Panc1 (cell line): Measurements from ENCODE around the gene ARL1. TPM values are rescaled to one million over a fixed set of nuclear protein-coding genes. Genes with fewer than 3 reads are reported as not detected.

ENCODE experiments used
- ATAC-seq: fragments of 200-7000 bp; cut with Tn5 transposase; 2 replicates; pipeline ENCODE4 v1.9.1; 2020; ENCODE audit warnings: mild to moderate bottlenecking, moderate library complexity
- Bru-seq: library from RNA; stranded (reverse); fragments of 400-500 nt; gene quantifications from one replicate; lab custom pipeline; 2021; lab: Mats Ljungman, UMichigan
- BruChase-seq, 2 experiments: library from RNA; stranded (reverse); fragments of 400-500 nt; gene quantifications; one replicate each; lab custom pipeline; 2021; lab: Mats Ljungman, UMichigan
- BruUV-seq: library from RNA; stranded (reverse); fragments of 400-500 nt; replicated peaks from 2 replicates; lab custom pipeline; 2021; lab: Mats Ljungman, UMichigan
- CTCF ChIA-PET: fragments of 300-600 bp; sonication (Branson Sonifier 250); formaldehyde crosslinking; loops from one replicate; lab custom pipeline; 2022; ENCODE audit warnings: antibody characterized with exemption; lab: Charles Lee
- POLR2A ChIA-PET: fragments of 300-600 bp; sonication (Branson Sonifier 250); formaldehyde crosslinking; loops from one replicate; lab custom pipeline; 2022; ENCODE audit warnings: antibody characterized with exemption; lab: Charles Lee
- DNase-seq: peaks from one replicate; pipeline ENCODE4 v3.0.0-alpha.2; 2010; ENCODE audit warnings: low read depth, low spot score
- H3K27ac ChIP-seq: 2 replicates; pipeline ENCODE4 v1.5.1; 2011; ENCODE audit warnings: mild to moderate bottlenecking, low read length, inconsistent platforms
- H3K27me3 ChIP-seq: fragments of 200-500 bp; sonication (Bioruptor generic); 2 replicates; pipeline ENCODE4 v1.6.0; 2014; ENCODE audit warnings: low read length, inconsistent platforms; ENCODE audit not compliant: control insufficient read depth, insufficient read depth
- H3K36me3 ChIP-seq: fragments of 200-500 bp; sonication (Bioruptor generic); 2 replicates; pipeline ENCODE4 v1.5.1; 2014; ENCODE audit warnings: inconsistent platforms, mild to moderate bottlenecking, low read length, moderate library complexity; ENCODE audit not compliant: control insufficient read depth, insufficient read depth
- H3K4me1 ChIP-seq: 2 replicates; pipeline ENCODE4 v1.5.1; 2011; ENCODE audit warnings: inconsistent platforms, mild to moderate bottlenecking, low read length, moderate library complexity; ENCODE audit not compliant: control insufficient read depth, insufficient read depth
- H3K4me3 ChIP-seq, 2 experiments: 2 replicates each; pipeline ENCODE4 v1.5.1; 2011 to 2012; ENCODE audit warnings: low read depth in 2 of 2, low read length in 2 of 2, mild to moderate bottlenecking in 2 of 2, inconsistent platforms in 1 of 2, moderate library complexity in 1 of 2
- H3K9me3 ChIP-seq: fragments of 200-500 bp; sonication (Bioruptor generic); 2 replicates; pipeline ENCODE4 v1.5.1; 2014; ENCODE audit warnings: low read depth, mild to moderate bottlenecking, inconsistent platforms, low read length, moderate library complexity; ENCODE audit not compliant: control insufficient read depth, insufficient read depth
- POLR2AphosphoS5 ChIP-seq: IDR thresholded peaks from 2 replicates; pipeline ENCODE4 v1.6.1; 2012; ENCODE audit warnings: mild to moderate bottlenecking, low read depth, low read length, moderate library complexity
- REST ChIP-seq, 2 experiments: IDR thresholded peaks; 2 replicates each; pipeline ENCODE4 v1.6.1; 2011 to 2012; ENCODE audit warnings: low read depth in 2 of 2, control low read depth in 1 of 2, low read length in 1 of 2, mild to moderate bottlenecking in 1 of 2, moderate library complexity in 1 of 2; ENCODE audit not compliant: insufficient read depth in 1 of 2
- SIN3A ChIP-seq: IDR thresholded peaks from 2 replicates; pipeline ENCODE4 v1.6.1; 2012; ENCODE audit warnings: low read depth, mild to moderate bottlenecking, low read length, moderate library complexity, borderline replicate concordance; ENCODE audit not compliant: insufficient read depth
- TCF7L2 ChIP-seq: IDR thresholded peaks from 2 replicates; pipeline ENCODE4 v1.6.1; 2011; ENCODE audit warnings: mild to moderate bottlenecking, low read depth, low read length, inconsistent platforms
- in situ Hi-C: cut with HindIII; loops from 2 replicates; pipeline ENCODE4 v1.10.0; 2016; ENCODE audit warnings: low sequenced_read_pairs, low pct_unique_long_range_greater_than_20kb
- intact Hi-C: fragments of 100-400 bp; cut with micrococcal nuclease; formaldehyde crosslinking; loops from one replicate; pipeline ENCODE4 v1.10.0; 2022; ENCODE audit not compliant: unreplicated experiment
- long read RNA-seq: library from polyadenylated mRNA; unstranded; transcript quantifications from one replicate; pipeline ENCODE4 v2.0.0, GENCODE V29; 2021; ENCODE audit not compliant: unreplicated experiment
- polyA plus RNA-seq: library from polyadenylated mRNA; unstranded; fragments of >200 nt; gene quantifications from one replicate; pipeline ENCODE4 v1.2.1, GENCODE V29; 2012; ENCODE audit warnings: missing spikeins; ENCODE audit not compliant: insufficient read length
- total RNA-seq: library from RNA; stranded (reverse); gene quantifications from one replicate; pipeline ENCODE4 v1.2.1, GENCODE V29; 2021; ENCODE audit not compliant: unreplicated experiment
- TF ChIP-seq, protein P1 (sequence below): fragments of 450-650 bp; IDR thresholded peaks from 2 replicates; pipeline ENCODE4 v1.5.1; 2017; ENCODE audit warnings: mild to moderate bottlenecking

The ARL1 gene
- 64.9 TPM for total RNA-seq
- polyA plus RNA-seq: 64.4 TPM
- Bru-seq, nascent RNA: percentile 76 among the genes with signal in this experiment
- percentile 84 among the genes with signal in this experiment for BruChase-seq, experiment 1, labeled RNA remaining after a 2-hour chase
- percentile 92 among the genes with signal in this experiment for BruChase-seq, experiment 2, labeled RNA remaining after a 6-hour chase
- long read RNA-seq, transcript ARL1-201 (6 exons, 3,241 nt): major isoform, 73 of 84 reads
- long read RNA-seq, partial matches to known transcripts: 3 of 84 reads
- long read RNA-seq, other reads (novel, unspliced or antisense): 6 of 84 reads

- in situ Hi-C loops (no loop called here), intact Hi-C loops (no loop called here)
- Histone ChIP-seq H3K4me1 (peaks cover 9% of the 10 kb centered on the region; the same call in 1 of the 2 replicates), H3K27ac (peak within 1 kb of the TSS; percentile 97), H3K4me3 (peak within 1 kb of the TSS; percentile 87 to 98), H3K9me3 (no peaks in the 10 kb centered on the region), H3K27me3 (no peaks in the 10 kb centered on the region; the same call in 1 of the 2 replicates), H3K36me3 (no peaks in the 10 kb centered on the region; the same call in 1 of the 2 replicates)
- DNase-seq (peak; percentile 57), ATAC-seq (peak; percentile 96)
- BruUV-seq: no TSS peak
- peak; percentile 46; the same call in 1 of the 2 replicates for TF ChIP-seq TCF7L2
- peak; percentile 69; the same call in 1 of the 2 replicates for TF ChIP-seq SIN3A
- TF ChIP-seq, protein P1, sequence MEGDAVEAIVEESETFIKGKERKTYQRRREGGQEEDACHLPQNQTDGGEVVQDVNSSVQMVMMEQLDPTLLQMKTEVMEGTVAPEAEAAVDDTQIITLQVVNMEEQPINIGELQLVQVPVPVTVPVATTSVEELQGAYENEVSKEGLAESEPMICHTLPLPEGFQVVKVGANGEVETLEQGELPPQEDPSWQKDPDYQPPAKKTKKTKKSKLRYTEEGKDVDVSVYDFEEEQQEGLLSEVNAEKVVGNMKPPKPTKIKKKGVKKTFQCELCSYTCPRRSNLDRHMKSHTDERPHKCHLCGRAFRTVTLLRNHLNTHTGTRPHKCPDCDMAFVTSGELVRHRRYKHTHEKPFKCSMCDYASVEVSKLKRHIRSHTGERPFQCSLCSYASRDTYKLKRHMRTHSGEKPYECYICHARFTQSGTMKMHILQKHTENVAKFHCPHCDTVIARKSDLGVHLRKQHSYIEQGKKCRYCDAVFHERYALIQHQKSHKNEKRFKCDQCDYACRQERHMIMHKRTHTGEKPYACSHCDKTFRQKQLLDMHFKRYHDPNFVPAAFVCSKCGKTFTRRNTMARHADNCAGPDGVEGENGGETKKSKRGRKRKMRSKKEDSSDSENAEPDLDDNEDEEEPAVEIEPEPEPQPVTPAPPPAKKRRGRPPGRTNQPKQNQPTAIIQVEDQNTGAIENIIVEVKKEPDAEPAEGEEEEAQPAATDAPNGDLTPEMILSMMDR: no peak
- TF ChIP-seq POLR2AphosphoS5: peak; percentile 64; the same call in 1 of the 2 replicates
- 0 out of 4 replicates have a peak, but pooled peaks of 1 of the 2 experiments have one; percentile 21 for TF ChIP-seq REST (IDR thresholded peaks at IDR 0.05; ENCODE audit: insufficient read depth in 1 of 2, low read depth in 2 of 2, low read length in 1 of 2)
- ChIA-PET CTCF (interaction anchor here (0.6 kb wide), 1 partner anchor 14 kb away, joined by 7 read pairs; no protein-coding TSS in a partner anchor), POLR2A (interaction anchor here (0.6 to 0.7 kb wide), 4 partner anchors 11 to 377 kb away, joined by 3 to 4 read pairs (median 3); no protein-coding TSS in a partner anchor)
Observed at GRCh38 chr12:101407436-101408345, at the start of gene ARL1. Gene ARL1, minus strand, starts transcription at chr12:101407772. Its CDS starts 127 bp downstream, at chr12:101407645.

GRCh38 chr12:101455685-101456084 lies 48.1 kb upstream of the ARL1 start:
- no peaks in the 10 kb centered on the region for H3K36me3 ChIP-seq
- DNase-seq (no peak), ATAC-seq (no peak)
- intact Hi-C loops (no loop called here), in situ Hi-C loops (no loop called here)
- TF ChIP-seq POLR2AphosphoS5 (no peak), REST (IDR thresholded peaks at IDR 0.05; ENCODE audit: insufficient read depth in 1 of 2, low read depth in 2 of 2, low read length in 1 of 2) (no peak), TCF7L2 (no peak)
- TF ChIP-seq, protein P1: no peak
- H3K9me3 ChIP-seq: no peaks in the 10 kb centered on the region
- no TSS peak for BruUV-seq
- ChIA-PET CTCF (interaction anchor here (0.5 kb wide), 1 partner anchor 404 kb away, joined by 3 read pairs; no protein-coding TSS in a partner anchor), POLR2A (no interaction called here)
- H3K27ac ChIP-seq: no peak overlapping the region
- no peak overlapping the region for H3K4me3 ChIP-seq
- peaks cover 6% of the 10 kb centered on the region; the same call in 1 of the 2 replicates for H3K4me1 ChIP-seq
- no peaks in the 10 kb centered on the region for H3K27me3 ChIP-seq
